HTERT RPE-1 (cell line): ENCODE measurements around the gene NSMCE4A.
"Not testable (repeated sequence)": the region's sequence is repeated elsewhere in the genome, so short reads cannot be mapped to it uniquely, and the experiment has no call there.

Experiments used
- in situ Hi-C: fragments of 300-500 bp; cut with MboI; formaldehyde crosslinking; loops from 4 replicates; pipeline ENCODE4 v1.14.3; 2020; ENCODE audit warnings: low sequenced_read_pairs

Gene NSMCE4A

DNA sequence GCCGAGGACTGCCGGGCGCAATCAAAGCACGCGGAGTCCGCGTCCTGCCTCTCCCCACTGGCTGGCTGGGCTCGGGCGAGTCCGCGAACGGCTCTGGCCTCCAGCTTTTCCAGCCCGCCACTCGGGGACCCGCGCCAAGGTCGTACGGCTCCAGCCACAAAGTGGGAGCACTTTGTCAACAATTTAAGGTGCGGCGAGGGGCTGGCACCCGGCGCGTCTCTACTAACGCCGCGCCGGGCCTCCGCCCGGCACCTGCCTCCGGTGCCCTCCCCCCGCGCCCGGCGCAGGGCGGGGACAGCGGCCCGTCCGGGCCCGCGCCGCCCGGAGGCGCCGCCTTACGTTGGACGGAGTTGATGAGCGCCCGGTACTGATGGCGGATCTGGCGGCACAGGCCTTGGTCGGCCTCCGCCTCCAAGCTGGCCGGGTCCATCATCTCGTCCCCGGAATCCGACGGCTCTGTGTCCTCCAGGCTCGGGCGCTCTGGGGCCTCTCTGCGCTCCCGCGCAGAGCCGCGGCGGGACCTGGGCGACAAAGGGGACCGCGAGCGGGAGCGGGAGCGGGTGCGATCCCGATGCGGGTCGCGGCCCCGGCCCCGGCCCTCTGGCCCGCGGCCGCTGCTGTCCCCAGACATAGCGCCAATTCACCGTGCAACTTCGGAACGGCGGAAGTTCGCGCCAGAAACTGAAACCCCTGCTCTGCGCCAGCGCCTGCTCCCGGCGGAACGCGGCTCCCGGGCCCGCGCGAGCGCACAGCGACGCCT is at the start of gene NSMCE4A:
TSS of gene NSMCE4A (minus strand) at position 683 of the 760 bp plus-strand sequence. CDS start at position 631, 52 bp downstream.
- in situ Hi-C loops, result no loop called here

- in situ Hi-C loops, result not testable (repeated sequence)
Observed at GRCh38 chr10:122023257-122023656, 48.2 kb upstream of the NSMCE4A start.

DNA sequence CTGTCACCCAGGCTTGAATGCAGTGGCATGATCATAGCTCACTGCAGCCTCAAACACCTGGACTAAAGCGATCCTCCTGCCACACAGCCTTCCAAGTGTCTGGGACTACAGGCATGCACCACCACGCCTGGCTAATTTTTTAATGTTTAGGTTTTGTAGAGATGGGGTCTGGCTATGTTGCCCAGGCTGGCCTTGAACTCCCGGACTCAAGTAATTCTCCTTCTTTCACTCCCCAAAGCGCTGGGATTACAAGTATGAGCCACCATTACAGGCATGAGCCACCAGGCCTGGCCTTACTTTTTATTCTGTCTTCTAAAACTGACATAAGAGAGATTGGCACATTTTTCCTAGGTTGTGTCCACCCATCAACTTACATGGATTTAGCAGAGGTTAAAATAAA is 47.3 kb upstream of the NSMCE4A start:
- in situ Hi-C loops, result no loop called here

DNA sequence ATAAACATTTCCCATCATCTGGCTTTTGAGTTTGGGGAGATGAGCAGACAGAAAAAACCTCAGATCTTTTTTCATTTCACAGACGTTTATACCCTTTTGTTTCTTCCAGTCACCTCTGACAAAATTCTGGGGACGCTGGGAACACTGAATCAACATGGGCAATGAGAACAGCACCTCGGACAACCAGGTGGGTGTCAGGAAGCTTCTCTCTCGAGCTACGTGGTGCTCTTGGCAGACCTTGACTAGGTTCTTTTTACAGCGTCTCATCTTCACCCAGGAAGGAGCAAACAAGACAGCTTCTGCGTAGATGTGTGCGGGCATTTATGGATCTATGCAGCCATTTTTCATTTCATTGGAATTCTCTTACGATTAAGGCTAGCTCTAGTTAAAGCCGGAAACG is 46.8 kb upstream of the NSMCE4A start:
- in situ Hi-C loops, result no loop called here

- in situ Hi-C loops, result no loop called here
Observed at GRCh38 chr10:122021379-122021778, 46.4 kb upstream of the NSMCE4A start.

GRCh38 chr10:122020226-122020625 is 45.2 kb upstream of the NSMCE4A start:
- in situ Hi-C loops, result no loop called here

DNA sequence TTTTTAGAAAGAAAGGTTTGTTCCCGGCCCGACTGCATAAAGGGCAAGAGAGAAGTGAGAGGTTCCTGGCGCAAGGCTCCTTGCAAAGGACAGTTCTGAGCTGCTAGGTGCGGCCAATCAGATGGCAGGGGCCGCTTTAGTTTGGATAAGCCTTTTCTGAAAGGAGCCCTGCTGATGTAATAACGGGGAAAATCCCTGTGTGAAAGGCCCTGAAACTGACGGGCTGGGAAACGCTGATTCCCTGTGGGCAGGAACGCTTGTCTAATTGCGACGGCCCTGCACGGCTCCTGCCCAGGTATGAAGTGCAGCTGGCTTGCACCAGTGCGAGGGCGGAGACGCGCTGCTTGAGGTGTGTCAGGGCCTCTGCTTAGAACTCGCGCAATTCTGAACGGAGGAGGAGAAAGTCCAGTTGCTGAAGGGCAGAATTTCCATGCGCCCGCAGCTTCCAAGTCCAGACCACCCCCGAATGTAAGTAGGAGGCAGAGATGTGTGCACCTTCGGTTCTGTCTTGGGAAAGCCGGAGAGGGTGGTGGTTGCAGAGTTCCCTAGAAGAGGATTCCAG is 44.5 kb upstream of the NSMCE4A start:
- in situ Hi-C loops, result no loop called here

- in situ Hi-C loops, result no loop called here
Observed at GRCh38 chr10:122018951-122019413, 44.0 kb upstream of the NSMCE4A start.

- in situ Hi-C loops, result no loop called here
Observed at GRCh38 chr10:122018491-122018890, 43.5 kb upstream of the NSMCE4A start.

DNA sequence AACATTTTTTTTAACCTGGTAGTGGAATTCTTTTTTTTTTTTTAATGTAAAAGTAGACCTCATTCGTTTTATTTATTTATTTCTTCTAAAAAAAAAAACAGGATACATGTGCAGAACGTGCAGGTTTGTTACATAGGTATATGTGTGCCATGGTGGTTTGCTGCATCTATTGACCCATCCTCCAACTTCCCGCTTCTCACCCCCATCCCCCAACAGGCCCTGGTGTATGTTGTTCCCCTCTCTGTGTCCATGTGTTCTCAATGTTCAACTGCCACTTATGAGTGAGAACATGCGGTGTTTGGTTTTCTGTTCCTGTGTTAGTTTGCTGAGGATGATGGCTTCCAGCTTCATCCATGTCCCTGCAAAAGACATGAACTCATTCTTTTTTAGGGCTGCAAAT is 42.9 kb upstream of the NSMCE4A start:
- in situ Hi-C loops, result not testable (repeated sequence)

GRCh38 chr10:122014652-122015248 is 39.7 kb upstream of the NSMCE4A start:
- in situ Hi-C loops, result no loop called here

DNA sequence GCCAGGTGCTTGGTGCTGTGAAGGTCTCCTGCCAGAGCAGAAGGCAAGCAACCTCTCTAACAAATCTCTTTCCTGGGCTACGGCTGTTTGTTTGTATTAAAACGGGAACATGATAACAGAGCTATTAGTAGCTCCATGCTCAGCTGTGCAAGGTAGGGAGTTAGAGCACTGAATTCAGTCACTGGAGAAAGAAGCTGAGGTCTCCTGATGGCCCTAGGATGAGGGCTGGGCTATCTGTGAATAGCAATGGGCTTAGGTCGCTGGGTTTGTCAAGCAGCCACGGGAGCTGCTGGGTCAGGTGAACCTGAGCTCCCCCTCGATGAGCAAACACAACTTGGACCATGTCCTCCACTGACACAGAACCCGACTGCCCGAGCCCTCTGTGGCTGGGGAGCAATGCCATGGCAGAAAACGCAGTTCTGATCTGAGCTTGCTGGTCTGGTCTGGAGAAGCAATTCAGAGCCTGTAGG is 38.3 kb upstream of the NSMCE4A start:
- in situ Hi-C loops, result no loop called here

DNA sequence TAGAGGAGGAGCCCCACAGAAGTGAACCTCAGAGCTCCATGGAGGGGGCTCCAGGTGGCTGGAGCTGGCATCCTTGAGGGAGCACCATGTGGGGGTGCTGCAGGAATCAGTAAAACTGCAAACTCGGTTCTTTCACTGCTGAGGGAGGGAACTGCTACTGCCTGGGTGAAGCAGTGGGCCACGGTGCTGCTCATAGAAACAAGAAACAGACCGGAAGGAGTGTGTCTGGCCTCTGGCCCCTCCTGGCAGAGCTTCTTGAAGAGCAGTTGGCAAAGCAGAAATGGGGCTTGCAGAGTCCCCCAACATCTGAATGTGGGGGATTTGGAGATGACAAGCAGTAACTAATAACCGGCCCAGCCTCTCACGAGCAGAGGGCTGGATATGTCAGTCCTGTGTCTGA is 37.7 kb upstream of the NSMCE4A start:
- in situ Hi-C loops, result no loop called here

GRCh38 chr10:122010405-122011050 is 35.5 kb upstream of the NSMCE4A start:
- in situ Hi-C loops, result no loop called here

- in situ Hi-C loops, result no loop called here
Observed at GRCh38 chr10:122007415-122007814, 32.4 kb upstream of the NSMCE4A start.

DNA sequence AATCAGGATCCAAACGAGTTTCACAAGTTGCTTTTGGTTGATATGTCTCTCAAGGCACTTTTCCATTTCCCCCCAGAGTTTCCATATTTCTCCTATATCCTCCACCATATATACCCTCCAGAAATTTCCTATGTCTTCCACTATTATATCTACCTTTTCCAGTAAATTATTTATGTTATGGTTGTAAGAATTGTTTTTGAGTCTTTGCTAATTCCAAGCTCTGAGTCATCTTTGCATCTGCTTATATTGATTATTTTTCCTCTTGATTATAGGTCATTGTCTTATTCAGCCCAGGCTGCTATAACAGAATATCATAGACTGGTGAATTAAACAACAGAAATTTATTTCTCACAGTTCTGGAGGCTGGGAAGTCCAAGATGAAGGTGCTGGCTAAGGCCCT is 26.7 kb upstream of the NSMCE4A start:
- in situ Hi-C loops, result no loop called here

- in situ Hi-C loops, result no loop called here
Observed at GRCh38 chr10:121999301-121999700, 24.3 kb upstream of the NSMCE4A start.

DNA sequence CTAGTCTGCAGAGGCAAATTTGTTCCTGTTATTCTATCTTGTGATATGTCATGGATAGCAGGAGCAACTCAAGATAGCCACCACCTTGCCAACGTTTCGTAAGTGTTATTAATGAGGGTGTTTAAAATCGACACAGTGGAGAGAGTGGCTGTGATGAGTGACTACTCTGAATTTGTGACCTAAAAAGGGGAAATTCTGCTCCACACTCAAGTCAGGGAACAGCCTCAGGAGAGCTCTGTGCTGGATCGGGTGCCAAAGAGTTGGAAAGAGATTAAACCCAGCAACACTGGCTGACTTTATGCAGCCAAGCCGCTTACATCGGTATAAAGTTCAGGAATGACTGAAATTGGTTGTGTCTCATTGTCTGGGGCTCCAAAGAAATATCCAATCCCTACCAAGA is 23.4 kb upstream of the NSMCE4A start:
- in situ Hi-C loops, result no loop called here

DNA sequence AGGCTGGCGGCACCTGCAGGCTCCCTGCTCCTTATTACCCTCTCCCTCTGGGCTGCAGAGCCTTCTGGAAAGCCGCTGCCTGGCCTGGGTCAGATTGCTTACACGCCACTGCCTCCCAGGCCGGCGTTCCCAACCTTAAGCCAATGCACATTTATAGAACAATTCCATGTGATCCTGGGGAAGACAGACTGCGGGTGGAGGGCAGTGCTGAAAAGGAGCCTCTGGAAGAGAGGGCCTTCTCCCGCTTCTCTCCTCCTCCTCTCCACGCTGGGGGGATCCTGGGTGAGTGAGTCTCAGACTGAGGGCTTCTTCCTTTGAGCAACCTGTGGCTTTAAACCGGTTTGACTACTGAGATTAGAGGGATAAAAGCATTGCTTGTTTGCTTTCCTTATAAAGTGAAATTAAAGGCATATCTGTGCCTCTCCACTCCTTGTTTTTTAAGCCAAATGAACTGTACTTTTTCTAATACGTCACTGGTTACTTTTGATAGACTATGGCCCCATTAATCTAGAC is 19.5 kb upstream of the NSMCE4A start:
- in situ Hi-C loops, result no loop called here

DNA sequence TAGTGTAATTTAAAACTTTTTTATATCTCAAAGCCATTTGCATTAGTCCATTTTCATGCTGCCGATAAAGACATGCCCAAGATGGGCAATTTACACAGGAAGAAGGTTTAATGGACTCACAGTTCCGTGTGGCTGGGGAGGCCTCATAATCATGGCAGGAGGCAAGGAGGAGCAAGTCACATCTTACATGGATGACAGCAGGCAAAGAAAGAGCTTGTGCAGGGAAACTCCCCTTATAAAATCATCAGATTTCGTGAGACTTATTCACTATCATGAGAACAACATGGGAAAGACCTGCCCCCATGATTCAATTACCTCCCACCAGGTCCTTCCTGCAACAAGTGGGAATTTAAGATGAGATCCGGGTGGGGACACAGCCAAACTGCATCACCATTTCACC is 16.7 kb upstream of the NSMCE4A start:
- in situ Hi-C loops, result not testable (repeated sequence)

GRCh38 chr10:121990015-121990677 is 15.1 kb upstream of the NSMCE4A start:
- in situ Hi-C loops, result no loop called here
